CD4-positive, alpha-beta T cell treated with Interleukin-17A for 4 hours (primary cell): ENCODE results near the gene ADARB2.
"Not testable (repeated sequence)": the region's sequence is repeated elsewhere in the genome, so short reads cannot be mapped to it uniquely, and the experiment has no call there.

Experiments used
- DNase-seq: peaks from one replicate; pipeline ENCODE4 v3.0.0-alpha.2; 2020; ENCODE audit warnings: mixed read lengths

ADARB2 gene

DNA sequence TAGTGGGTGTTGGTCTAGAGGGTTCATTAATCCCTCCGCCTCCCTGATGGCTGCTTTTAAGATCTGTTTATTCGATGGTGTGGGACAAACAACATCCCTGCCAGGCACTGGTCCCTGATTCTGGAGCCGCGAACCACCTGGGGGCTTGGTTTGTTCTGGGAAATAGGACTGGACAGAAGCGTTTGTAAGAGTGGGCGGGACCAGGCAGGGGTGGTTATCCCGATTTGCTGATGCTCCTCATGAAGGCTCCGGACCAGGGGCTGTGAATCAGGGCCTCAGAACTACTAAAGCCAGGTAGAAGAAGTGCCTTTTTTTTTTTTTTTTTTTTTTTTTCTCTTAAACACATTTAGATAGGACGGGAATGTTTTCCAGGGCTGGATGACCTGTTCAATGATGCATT, 407.7 kb downstream of the ADARB2 start:
- no peak for DNase-seq

DNA sequence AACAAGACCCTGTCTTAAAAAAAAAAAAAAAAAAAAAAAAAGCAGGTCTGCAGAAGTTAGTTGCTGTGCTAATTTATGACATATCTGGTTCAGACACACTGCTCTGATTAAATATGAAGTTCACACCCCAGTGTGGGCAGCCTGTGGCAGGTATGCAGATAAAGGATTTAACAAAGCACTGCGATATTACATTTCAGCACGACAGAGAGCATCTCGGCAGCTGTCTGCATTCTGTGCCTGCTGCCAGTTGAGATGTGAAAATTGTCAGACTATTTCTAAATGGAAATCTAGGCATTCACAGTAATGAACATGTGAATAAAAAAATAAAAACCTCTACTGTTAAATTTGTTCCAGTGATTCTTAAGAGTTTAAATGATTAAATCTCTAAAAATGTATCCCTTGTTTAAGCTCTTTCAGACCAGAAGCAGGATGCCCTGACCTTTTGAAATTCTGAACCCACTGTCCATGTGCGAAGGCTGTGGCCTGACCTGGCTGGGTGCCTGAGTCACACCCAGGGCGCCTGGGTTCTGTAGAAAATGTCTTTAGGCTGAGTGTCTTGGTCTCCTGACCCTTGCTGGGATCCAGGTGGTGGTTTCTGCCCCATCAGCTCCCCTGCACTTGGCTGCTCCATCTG, 408.2 kb downstream of the ADARB2 start:
- DNase-seq, result no peak

DNA sequence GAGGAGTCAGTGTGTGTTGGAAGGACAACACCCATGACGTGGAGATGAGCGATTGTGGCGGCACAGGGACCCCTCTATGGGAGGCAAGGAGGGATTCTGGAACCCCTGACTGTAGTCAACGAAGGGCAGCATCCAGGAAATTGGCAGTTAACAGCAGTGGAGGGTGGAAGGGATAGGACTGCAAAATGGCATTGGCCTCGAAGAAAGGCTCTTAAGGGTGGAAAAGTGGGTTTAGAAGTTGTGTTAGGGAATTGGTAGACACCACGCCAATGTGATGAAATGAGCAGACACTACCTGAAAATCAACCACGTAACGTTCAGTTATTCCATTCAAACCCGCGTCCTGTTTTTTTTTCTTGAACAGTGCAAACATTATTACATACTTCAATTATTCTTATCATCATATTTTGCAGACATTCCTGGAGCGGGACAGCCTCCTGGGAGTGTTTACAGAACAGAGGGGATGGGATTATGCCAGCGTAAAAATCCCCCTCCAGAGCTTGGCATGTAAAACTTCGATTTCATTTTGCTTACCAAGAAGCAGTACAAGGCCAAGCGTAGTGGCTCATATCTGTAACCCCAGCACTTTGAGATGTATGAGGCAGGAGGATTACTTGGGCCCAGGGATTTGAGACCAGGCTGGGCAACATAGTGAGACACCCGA, 409.0 kb downstream of the ADARB2 start:
- no peak for DNase-seq

DNA sequence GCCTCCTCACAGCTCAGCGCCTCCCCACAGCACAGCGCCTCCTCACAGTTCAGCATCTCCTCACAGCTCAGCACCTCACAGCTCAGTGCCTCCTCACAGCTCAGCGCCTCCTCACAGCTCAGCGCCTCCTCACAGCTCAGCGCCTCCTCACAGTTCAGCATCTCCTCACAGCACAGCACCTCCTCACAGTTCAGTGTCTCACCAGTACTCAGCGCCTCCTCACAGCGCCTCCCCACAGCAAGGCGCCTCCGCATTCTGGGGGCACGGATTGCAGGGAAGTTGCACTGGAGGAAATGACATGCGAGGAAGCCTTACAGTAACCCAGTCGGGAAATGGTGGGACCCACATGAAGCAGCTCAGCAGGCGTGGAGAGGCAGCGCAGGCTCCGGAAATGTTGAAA, 409.6 kb downstream of the ADARB2 start:
- no peak for DNase-seq

DNA sequence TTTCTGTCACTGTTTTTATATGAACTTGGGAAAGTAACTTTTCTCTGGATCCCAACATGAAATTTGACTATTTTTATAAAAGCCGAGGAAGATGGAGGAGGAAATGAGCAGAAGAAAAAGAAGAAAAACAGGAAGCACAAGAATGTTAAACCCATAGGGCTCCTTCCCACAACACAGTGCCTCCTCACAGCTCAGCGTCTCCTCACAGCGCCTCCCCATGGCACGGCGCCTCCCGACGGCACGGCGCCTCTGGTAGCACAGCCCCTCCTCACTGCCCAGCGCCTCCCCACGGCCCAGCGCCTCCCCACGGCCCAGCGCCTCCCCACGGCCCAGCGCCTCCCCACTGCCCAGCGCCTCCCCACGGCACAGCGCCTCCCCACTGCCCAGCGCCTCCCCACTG, 410.8 kb downstream of the ADARB2 start:
- DNase-seq, result not testable (repeated sequence)

DNA sequence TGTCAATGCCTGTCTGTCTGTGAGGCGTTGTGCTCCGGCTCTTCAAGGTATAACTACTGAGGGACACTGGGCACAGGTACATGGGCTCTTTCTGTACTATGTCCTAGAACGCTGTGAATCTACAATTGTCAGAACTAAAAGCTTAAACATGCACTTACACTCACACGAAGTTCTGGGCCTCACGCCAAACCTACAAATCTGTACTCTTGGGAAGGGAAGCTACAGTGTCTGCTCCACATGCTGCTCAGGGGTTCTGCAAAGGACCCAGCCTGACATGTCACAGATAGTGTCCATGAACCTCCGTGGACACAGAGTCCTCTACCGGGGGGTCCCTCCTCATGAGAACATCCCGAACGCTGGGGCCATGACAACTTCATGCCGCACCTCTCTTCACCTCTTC, 412.4 kb downstream of the ADARB2 start:
- no peak for DNase-seq

DNA sequence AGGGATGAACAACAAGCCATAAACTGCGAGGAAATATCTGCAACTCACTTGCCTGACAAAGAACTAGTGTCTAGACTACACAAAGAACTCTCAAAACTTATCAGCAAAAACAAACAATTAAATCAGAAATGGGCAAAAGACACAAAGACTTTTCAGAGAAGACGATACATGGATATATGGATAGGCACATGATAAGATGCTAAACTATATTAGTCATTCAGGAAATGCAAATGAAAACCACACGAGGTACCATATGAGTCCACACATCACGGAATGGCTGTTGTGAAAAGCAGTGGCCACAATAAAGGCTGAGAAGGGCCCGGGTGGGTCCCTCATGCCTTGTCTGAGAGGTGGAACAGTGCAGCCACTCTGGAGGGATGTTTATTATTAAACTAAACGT, 413.4 kb downstream of the ADARB2 start:
- DNase-seq, result no peak

DNA sequence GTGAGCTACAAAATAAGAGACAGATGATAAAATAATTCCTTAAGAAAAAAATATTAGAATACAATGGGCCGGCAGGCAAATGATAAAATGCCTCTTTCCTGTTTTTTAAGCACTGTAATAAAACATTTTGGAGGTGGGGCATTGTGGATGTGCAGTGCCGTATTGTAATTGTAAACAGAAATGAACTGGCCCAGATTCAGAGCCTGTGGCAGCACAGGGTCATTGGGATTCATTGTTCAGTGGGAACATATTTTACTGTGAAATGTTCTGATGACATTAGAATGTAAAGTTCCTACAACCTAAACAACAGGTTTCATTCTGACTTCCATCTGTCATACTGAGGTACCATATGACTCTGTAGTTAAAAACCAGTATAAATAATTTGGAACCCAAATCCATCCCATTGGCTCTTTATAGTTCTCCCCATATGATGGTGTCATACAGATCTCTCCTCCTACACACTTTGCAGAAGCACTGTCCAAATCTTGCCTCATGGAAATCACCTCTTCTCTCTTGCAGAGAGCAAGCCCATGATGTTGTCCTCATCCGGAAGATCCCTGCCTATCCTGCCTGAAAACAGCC, 416.5 kb downstream of the ADARB2 start:
- DNase-seq, result no peak

DNA sequence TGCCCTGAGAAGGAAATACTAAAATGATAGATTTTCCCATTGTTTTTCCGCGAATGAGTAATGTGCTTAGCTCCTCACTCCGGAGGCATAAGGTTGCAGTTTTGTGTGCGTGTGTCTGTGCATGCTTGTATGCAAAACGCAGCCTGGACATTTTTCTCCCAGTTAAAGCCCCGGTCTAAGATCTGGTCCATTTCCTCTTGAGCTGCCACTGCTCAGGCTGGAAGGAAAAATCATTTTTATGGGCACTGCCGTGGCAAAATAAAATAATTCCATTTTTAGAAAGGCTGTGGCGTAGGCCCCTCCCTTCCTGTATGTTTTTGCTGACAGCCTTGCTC, 420.5 kb downstream of the ADARB2 start:
- no peak for DNase-seq

DNA sequence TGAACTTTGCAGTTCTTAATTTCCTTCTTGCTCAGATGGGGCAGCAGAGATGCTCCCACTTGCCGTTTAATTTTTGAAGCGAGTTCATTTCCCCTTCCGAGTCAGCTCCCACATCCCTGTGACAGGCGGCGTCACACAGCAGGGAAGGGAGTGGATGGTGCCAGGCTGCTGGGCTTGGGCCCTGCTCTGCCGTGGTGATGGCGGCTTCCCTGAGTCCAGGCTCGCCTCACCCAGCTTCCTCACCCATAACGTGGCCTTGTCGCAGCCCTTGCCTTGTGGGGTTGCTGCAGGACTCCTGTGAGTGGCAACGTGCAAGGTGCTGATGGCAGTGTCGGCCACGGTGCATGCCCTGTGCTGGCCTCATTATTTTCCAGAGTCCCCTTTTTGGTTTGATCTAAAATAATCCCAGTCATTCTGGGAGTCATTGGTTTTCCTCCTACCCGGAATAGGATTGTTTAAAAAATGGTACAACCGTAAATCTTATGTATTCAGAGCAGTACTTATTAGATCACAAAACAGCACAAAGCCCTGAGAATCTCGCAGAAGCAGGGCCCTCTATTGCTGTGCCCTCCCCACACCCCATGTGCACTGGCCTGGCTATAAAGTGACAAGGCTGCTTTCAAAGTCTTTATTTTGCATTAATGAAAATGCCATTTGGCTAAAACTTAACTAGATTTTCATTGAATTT, 421.1 kb downstream of the ADARB2 start:
- DNase-seq, result no peak

DNA sequence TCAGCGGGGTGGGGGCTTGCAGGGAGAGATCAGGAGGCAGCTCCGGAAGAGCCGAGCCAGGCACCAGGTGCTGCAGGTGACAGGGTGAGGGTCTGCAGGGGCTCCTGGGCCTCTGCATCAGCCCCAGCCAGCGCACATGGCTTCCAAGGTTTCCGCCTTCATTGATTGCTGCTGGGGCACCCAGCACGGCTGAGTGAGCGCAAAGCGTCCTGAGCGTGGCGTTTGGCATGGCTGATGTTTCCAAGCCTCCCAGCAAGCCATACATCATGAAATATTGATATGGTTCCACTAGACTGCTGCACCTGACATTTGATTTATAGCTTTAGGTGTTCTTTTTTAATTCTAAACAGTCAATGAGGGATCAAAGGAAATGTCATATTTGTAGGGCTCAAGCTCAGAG, 422.1 kb downstream of the ADARB2 start:
- no peak for DNase-seq

DNA sequence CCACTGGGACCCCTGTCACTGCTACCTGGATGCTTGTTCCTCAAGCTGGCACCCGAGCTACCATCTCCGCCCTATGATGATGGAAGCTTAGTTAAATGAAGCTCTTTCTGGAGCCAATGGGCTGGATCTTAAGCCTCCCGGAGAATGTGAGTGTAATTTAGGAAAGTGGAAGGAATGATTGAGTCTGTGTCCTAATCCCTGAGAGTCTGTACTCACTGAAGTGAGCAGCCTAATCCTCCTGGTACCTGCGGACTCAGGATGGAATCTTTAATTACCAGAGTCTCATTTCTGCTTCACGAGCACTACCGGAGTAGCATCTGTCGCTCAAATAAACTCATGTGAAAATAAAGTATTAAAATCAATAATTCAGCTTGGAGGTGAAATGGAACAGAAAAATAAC, 425.6 kb downstream of the ADARB2 start:
- DNase-seq, result no peak

DNA sequence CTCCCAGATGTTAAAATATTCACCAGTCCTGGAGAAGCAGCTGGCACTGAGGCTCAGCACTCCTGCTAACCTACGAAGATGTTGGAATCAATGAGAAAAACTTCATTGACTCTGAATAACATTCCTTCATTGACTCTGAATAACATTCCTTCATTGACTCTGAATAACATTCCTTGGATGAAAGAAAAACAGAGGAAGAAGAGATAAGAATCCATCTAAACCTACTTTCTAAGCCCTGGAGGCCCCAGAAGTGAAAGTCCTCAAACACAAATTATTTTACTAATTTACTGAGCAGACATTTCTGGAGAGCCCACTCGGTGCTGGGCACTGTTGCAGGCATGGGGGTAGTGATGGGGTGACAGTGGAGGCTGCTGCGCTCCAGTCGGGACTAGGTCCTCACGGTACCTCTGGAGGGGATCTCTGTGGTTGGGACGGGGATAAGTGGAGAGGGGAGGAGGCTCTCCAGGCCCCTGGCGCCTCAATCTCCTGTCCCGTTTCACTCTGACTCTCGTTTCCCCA, 427.0 kb downstream of the ADARB2 start:
- DNase-seq, result no peak

DNA sequence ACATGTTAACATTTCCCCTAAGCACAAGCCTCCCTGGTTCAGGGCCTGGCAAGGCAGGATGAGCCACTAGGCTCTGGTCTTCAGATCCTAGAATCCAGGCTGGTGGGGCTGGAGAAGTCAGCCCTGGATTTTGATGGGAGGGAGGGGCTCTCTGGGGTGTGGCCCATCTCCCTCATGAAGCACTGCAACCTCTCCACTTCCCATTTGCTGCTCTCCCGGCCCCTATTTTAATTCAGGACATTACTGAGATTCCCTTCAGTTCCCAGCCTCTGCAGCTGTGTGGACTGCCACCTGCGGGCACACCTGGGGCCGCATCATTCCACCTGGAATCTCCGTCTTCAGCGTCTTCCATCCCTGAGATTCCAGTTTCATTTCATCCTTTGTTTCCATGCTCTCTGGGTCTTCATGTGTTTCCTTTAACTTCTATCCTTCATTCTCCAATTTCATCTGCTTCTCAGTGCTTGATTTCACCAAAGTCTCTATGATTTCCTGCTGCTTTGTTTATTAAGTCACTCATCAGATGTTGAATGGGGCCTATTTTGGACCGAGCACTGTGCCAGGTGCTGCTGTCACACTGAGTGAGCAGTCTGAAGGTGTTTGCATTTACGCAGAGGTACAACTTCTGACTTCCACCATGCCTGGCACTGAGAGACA, 427.6 kb downstream of the ADARB2 start:
- DNase-seq, result no peak

DNA sequence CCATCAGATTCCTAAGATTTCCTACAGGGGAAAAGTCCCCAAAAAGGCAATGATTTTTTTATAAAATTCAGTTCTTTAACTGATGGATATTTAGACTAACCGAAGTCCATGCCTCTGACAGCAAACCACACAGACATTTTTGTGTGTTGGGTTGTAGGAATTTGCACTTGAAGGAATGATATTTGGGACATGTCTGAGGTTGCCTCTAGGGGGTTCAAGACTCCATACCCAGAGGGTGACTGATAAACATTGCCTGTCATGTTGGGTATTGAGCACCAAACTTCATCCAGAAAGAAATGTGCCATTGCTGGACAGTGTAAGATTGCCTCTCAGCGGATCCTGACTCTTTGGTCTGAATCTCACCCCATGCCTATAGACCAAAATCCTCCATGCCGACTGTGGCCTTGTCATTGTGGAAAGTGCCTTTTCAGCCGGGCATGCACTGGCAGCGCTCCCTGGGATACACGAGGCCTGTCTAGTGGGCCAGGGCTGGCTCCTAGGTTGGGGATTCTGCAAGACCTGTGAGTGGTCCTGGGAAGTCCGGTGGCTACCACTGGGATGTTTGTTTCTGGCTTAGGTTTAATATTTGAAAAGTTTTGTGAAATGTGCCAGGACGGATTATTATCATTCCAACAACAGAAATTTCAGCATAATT, 428.2 kb downstream of the ADARB2 start:
- no peak for DNase-seq

DNA sequence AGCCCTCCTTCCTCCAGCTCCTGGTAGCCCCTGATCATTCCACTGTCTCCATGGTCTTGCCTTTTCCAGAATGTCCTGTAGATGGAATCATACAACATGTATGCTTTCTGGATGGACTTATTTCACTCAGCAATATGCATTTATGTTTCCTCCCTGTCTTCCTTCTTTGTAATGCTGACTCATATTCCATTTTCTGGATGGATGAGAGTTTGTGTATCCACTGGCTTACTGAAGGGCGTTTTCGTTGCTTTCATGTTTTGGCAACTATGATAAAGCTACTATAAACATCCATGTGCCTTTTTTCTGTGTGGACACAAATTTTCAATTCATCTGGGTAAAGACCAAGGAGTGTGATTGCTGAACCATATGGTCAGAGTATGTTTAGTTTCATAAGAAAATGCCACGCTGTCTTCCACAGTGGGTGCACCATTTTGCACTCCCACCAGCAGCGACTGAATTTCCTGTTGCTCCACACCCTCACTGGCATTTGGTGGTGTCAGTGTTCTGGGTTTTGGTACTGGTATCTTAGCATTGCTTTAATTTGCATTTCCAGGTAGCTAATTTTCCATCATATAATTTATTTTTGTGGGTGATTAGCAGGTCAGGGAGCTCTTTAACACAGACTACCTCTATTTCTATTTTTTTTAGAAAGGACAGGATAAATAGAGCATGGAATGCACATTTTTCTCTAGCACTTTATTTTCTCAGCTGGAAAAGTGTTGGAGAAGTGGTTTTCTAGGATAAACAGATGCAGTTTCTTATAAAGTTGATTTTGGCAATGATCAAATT, 429.0 kb downstream of the ADARB2 start:
- no peak for DNase-seq

DNA sequence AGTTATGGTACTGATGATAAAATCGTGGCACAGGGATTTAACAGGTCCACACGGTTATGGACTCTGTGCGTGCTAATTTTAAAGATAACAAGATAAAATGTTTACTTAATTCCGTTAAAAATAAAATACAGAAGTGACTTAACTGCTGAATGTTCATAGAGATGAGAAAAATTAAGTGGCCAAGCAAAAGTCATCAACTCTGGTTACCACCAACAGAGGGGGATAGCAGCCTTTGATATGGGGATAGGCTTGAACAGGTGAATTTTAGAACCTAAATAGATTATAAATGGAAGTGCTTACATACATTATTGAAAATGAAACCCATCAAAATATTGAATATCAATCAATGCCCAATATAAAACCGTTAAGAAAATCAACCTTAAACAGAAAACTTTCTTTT, 436.2 kb downstream of the ADARB2 start:
- DNase-seq, result no peak

DNA sequence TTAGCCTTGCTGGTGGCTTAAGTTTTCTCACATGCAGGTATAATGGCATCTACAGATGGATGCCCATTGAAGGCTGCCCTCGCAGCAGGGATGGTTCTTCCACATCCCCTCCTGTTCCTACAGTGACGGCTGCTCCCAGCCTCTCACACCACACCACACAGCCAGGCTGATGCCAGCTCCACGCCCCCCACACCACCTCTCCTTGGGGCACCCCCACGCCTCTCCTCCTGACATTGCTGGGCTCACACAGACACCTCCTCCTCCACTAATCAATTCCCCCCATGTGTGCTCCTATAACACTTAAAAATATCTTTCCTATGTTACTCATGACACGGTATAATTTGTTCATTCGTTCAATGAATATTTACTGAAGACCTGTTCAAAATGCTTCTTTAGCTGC, 437.1 kb downstream of the ADARB2 start:
- no peak for DNase-seq

DNA sequence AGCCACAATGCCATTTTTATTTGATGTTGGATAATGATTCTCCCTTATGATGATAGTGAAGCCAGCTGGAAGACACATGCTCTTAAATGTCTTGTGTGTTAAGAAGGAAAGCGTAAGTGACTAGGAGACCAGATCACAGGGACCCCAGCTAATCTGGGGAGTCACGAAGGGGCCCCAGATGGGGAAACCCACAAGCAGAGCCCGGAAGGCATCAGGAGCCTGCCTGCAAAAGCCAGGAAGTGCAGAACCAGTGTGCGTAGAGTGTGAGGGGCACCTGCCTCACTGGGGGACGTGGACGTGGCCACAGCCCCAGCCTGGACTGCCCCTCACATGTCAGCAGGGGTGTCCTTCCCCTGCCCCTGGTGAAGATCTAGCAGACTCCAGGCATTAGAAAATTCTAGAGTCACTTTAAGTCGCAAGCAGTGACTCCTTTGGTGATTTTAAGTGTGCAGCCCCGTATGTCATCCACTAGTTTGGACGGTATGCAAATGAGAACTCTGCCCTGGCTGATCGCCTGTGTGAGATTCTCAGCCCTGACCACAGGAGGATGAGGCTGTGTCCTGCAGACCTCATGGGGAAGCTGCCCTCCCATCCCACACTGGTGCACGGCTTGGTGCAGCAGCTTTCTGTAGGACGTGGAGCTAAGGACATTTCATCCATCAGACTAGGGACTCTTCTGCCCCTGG, 438.1 kb downstream of the ADARB2 start:
- DNase-seq, result no peak

DNA sequence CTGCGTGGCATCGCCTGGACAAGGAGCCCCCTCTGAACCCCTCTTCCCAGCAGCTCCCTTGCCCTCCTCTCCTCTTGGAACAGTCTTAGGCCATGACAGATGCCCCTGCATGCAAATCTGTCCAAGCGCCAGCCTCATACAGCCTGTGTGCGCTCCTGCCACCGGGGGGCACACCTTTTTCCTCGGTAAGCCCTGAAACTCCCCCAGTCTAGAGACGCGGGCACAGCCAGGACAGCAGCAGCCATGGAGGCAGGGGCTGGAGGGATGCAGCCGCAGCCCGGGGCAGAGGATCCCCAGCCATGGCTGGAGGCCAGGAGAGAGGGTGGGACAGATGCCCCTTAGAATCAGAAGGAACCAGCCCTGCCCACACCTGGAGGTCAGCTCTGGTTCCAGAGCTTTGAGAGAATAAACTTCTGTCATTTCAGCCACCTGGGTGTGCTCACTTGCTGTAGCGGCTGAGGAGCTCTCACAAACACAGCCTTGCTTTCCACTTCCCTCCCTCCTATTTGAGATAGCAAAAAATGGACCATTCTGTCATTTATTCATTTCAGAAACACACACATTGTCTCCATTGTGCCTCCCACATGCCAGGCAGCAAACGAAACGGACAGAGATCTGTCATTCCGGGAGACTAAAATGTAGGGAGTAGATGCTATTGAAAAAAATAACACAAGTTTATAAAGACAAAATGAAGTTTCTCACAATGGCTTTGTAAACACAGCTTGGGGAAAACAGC, 439.6 kb downstream of the ADARB2 start:
- DNase-seq, result no peak
